GM12878 (cell line): ENCODE results near the gene SLC9A8. TPM values are rescaled to one million over a fixed set of nuclear protein-coding genes. Genes with fewer than 3 reads are reported as not detected.

Source experiments
- ATAC-seq: fragments of 200-7000 bp; cut with Tn5 transposase; 3 replicates; pipeline ENCODE4 v1.9.1; 2020; ENCODE audit warnings: mild to moderate bottlenecking, moderate library complexity
- BruUV-seq: library from RNA; stranded (reverse); fragments of 400-500 nt; replicated peaks from 2 replicates; lab custom pipeline; 2021; lab: Mats Ljungman, UMichigan
- CTCF ChIA-PET: fragments of 300-600 bp; sonication (Branson Sonifier 250); formaldehyde crosslinking; extraction: SDS; loops from one replicate; lab custom pipeline; 2021; ENCODE audit warnings: inconsistent platforms; lab: Yijun Ruan, JAX
- POLR2A ChIA-PET: fragments of 350-600 bp; formaldehyde crosslinking; extraction: SDS; loops from one replicate; lab custom pipeline; 2021; ENCODE audit warnings: inconsistent platforms; lab: Charles Lee
- RAD21 ChIA-PET: fragments of 300-600 bp; sonication (Branson Sonifier 250); formaldehyde crosslinking; loops from one replicate; lab custom pipeline; 2023; ENCODE audit warnings: antibody characterized with exemption; ENCODE audit not compliant: unreplicated experiment; lab: Charles Lee
- SMC1A ChIA-PET: fragments of 300-600 bp; sonication (Branson Sonifier 250); formaldehyde crosslinking; loops from one replicate; lab custom pipeline; 2023; ENCODE audit not compliant: unreplicated experiment, uncharacterized antibody; lab: Charles Lee
- DNase-seq: peaks from one replicate; pipeline ENCODE4 v3.0.0-alpha.2; 2011; ENCODE audit warnings: low read depth, low spot score
- FAIRE-seq: peaks from 3 replicates; lab custom pipeline; 2011; peaks lifted over from hg19 to GRCh38; lab: Jason Lieb, UNC
- H2AFZ ChIP-seq: 2 replicates; pipeline ENCODE4 v1.6.0; 2011; ENCODE audit warnings: low read depth, low read length, control low read depth; ENCODE audit not compliant: control insufficient read depth
- H3K27ac ChIP-seq: 2 replicates; pipeline ENCODE4 v1.5.1; 2011; ENCODE audit warnings: control low read depth; ENCODE audit not compliant: control insufficient read depth, insufficient read depth
- H3K27me3 ChIP-seq, 2 experiments: replicated peaks in 1 of 2; 2 replicates each; pipeline versions ENCODE4 v1.6.0 to v1.6.1; 2011; ENCODE audit warnings: low read length in 1 of 2; ENCODE audit not compliant: control insufficient read depth in 2 of 2, insufficient read depth in 2 of 2
- H3K36me3 ChIP-seq, 2 experiments: 2 replicates each; pipeline ENCODE4 v1.5.1; 2011; ENCODE audit warnings: low read length in 1 of 2; ENCODE audit not compliant: control insufficient read depth in 2 of 2, insufficient read depth in 2 of 2
- H3K4me1 ChIP-seq: 2 replicates; pipeline ENCODE4 v1.6.1; 2011; ENCODE audit warnings: mild to moderate bottlenecking, low read length, moderate library complexity, mixed read lengths; ENCODE audit not compliant: control insufficient read depth, insufficient read depth
- H3K4me2 ChIP-seq: 2 replicates; pipeline ENCODE4 v1.6.0; 2011; ENCODE audit warnings: control low read depth; ENCODE audit not compliant: control insufficient read depth, insufficient read depth
- H3K4me3 ChIP-seq: fragments of 200-600 bp; sonication (generic); 2 replicates; pipeline ENCODE4 v1.5.1; 2016
- H3K79me2 ChIP-seq: 2 replicates; pipeline ENCODE4 v1.6.0; 2011; ENCODE audit warnings: low read length; ENCODE audit not compliant: control insufficient read depth, insufficient read depth
- H3K9ac ChIP-seq: 2 replicates; pipeline ENCODE4 v1.8.0; 2011; ENCODE audit warnings: low read length, control low read depth, mixed read lengths; ENCODE audit not compliant: control insufficient read depth, insufficient read depth
- H3K9me3 ChIP-seq: replicated peaks from 3 replicates; pipeline ENCODE4 v1.5.1; 2011; ENCODE audit warnings: mild to moderate bottlenecking, low read length; ENCODE audit not compliant: control insufficient read depth, insufficient read depth
- H4K20me1 ChIP-seq: 2 replicates; pipeline ENCODE4 v1.6.0; 2011; ENCODE audit not compliant: control insufficient read depth, insufficient read depth
- BHLHE40 ChIP-seq, 2 experiments: fragments of 450-650 bp in 1 of 2; IDR thresholded peaks; 2 replicates each; pipeline ENCODE4 v1.6.1; 2011 to 2017; ENCODE audit warnings: low read depth in 2 of 2, borderline replicate concordance in 1 of 2, improper control_type of control experiment in 1 of 2, low read length in 1 of 2, mild to moderate bottlenecking in 1 of 2
- FOXK2 ChIP-seq: fragments of 450-650 bp; IDR thresholded peaks from 2 replicates; pipeline ENCODE4 v1.6.1; 2017; ENCODE audit warnings: mild to moderate bottlenecking, moderate library complexity
- HDAC6 ChIP-seq: fragments of 200-600 bp; sonication (generic); IDR thresholded peaks from one replicate; pipeline ENCODE4 v1.8.0; 2017; ENCODE audit warnings: antibody characterized with exemption; ENCODE audit not compliant: unreplicated experiment
- JUND ChIP-seq: IDR thresholded peaks from 2 replicates; pipeline ENCODE4 v1.6.1; 2012; ENCODE audit warnings: low read depth, mild to moderate bottlenecking, low read length, improper control_type of control experiment, moderate library complexity
- MYC ChIP-seq: IDR thresholded peaks from 2 replicates; pipeline ENCODE4 v1.6.1; 2011; ENCODE audit warnings: mild to moderate bottlenecking, low read length, moderate library complexity, inconsistent platforms; ENCODE audit not compliant: insufficient read depth, insufficient replicate concordance, insufficient read length, severe bottlenecking
- NFYA ChIP-seq: IDR thresholded peaks from 2 replicates; pipeline ENCODE4 v1.6.1; 2011; ENCODE audit warnings: low read depth, mild to moderate bottlenecking, low read length, improper control_type of control experiment, borderline replicate concordance
- SP1 ChIP-seq: IDR thresholded peaks from one replicate; pipeline ENCODE4 v1.6.1; 2011; ENCODE audit warnings: low read depth, low read length
- YBX1 ChIP-seq: fragments of 450-650 bp; IDR thresholded peaks from 2 replicates; pipeline ENCODE4 v1.6.1; 2016; ENCODE audit warnings: antibody characterized with exemption
- ZNF217 ChIP-seq: fragments of 450-650 bp; IDR thresholded peaks from 2 replicates; pipeline ENCODE4 v1.6.1; 2017; ENCODE audit warnings: antibody characterized with exemption, mild to moderate bottlenecking
- WGBS: methylation state at CpG from one replicate; pipeline ENCODE4 v1.1.6; 2016; ENCODE audit warnings: low lambda C conversion rate; ENCODE audit not compliant: insufficient replicate concordance, insufficient coverage; ENCODE audit errors: missing lambda C conversion rate; 5-methylcytosine and 5-hydroxymethylcytosine counted together
- in situ Hi-C: fragments of 300-500 bp; cut with MboI; formaldehyde crosslinking; loops from 9 replicates; pipeline ENCODE4 v1.14.3; 2018; ENCODE audit warnings: mixed read lengths
- intact Hi-C: fragments of 100-400 bp; cut with micrococcal nuclease; formaldehyde crosslinking; loops from one replicate; pipeline ENCODE4 v1.14.2; 2022; ENCODE audit not compliant: unreplicated experiment
- polyA plus RNA-seq, 11 experiments: library from polyadenylated mRNA; depleted of rRNA in 4 of 11; unstranded in 6 of 11; stranded (reverse) in 5 of 11; fragments of >200 nt; fragmentation: Nextera tagmentation in 4 of 11; fragmentation: Illumina TruSeq in 1 of 11; extraction: Ambion mirVana in 4 of 11; extraction: Trizol in 1 of 11; gene quantifications; 1 replicate in 1 of 11; 2 replicates in 10 of 11; pipeline versions ENCODE4 v1.2.1 to v1.2.3, GENCODE V29; 2011 to 2016; ENCODE audit warnings: inconsistent platforms in 2 of 11, missing spikeins in 2 of 11, low read depth in 1 of 11
- total RNA-seq, 4 experiments: library from RNA; depleted of rRNA in 3 of 4; stranded (reverse); fragments of >200 nt in 3 of 4; fragmentation: Illumina TruSeq in 1 of 4; extraction: Trizol in 1 of 4; gene quantifications; 2 replicates each; pipeline versions ENCODE4 v1.2.1 to v1.2.3, GENCODE V29; 2013 to 2021
- TF ChIP-seq, protein P1 (sequence below): IDR thresholded peaks from 2 replicates; pipeline ENCODE4 v1.6.1; 2012; ENCODE audit warnings: low read depth, low read length, improper control_type of control experiment
- TF ChIP-seq, protein P2 (sequence below): fragments of 450-650 bp; IDR thresholded peaks from 2 replicates; pipeline ENCODE4 v1.6.1; 2017; ENCODE audit warnings: mild to moderate bottlenecking, moderate library complexity
- TF ChIP-seq, protein P3 (sequence below): IDR thresholded peaks from 2 replicates; pipeline ENCODE4 v1.6.1; 2011; ENCODE audit warnings: borderline replicate concordance, low read depth, mild to moderate bottlenecking, moderate library complexity, low read length; ENCODE audit not compliant: insufficient read depth, poor library complexity, severe bottlenecking
- TF ChIP-seq, protein P4 (sequence below): fragments of 450-650 bp; IDR thresholded peaks from 2 replicates; pipeline ENCODE4 v1.6.1; 2018; ENCODE audit warnings: mild to moderate bottlenecking, low read depth, moderate library complexity; ENCODE audit not compliant: partially characterized antibody

Gene SLC9A8
- total and polyA plus RNA-seq, 10 of the 15 experiments (the other 5 are each of a cell fraction or from before 2014, with no cell fraction given), result 0.40 to 15.5 (median 6.5) TPM

DNA sequence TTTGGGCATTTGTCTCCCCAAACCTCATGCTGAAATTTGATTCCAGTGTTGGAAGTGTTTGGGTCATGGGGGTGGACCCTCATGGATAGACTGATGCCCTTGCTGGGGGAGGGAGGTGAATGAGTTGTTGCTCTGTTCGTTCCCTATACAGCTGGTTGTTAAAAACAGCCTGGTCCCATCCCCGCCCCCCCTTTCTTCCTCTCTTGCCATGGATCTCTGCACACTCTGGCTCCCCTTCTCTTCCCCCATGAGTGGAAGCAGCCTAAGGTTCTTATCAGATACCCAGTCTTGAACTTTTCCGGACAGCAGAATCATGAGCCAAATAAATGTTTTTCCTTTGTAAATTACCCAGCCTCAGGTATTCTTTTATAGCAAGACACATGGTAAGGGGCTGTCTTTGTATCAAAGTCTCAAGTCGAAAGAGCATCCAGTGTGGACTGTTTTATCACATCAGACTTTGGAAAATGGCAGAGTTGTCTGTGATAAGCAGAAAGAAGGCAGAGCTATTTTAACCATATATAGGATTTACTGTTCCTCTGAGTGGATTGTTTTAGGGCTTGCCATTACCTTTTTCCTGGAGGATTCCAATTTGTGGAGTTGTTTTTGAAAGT lies 31.2 kb downstream of the SLC9A8 start:
- FAIRE-seq (no peak), ATAC-seq (no peak), DNase-seq (no peak)
- WGBS, result 95% methylated on average over 4 of the region's 4 CpGs
- BruUV-seq, result no TSS peak
- RAD21 ChIA-PET, result interaction anchor here (0.6 to 7.7 kb wide), 7 partner anchors 22 to 302 kb away, joined by 3 to 110 read pairs (median 5); no protein-coding TSS in a partner anchor
- no peaks in the 10 kb centered on the region for H3K79me2 ChIP-seq
- no peak overlapping the region for H3K27ac ChIP-seq
- SMC1A ChIA-PET, result interaction anchor here (0.9 to 7.1 kb wide), 12 partner anchors 9 to 234 kb away, joined by 3 to 65 read pairs (median 4); partner anchors contain the start of gene SPATA2
- no peak overlapping the region for H3K9ac ChIP-seq
- POLR2A ChIA-PET, result no interaction called here
- CTCF ChIA-PET, result interaction anchor here (0.7 to 12.3 kb wide), 11 partner anchors 10 to 240 kb away, joined by 3 to 226 read pairs (median 3); no protein-coding TSS in a partner anchor
- peaks cover 6% of the 10 kb centered on the region; the same call in 2 of the 3 replicates for H3K9me3 ChIP-seq
- no peak overlapping the region for H2AFZ ChIP-seq
- peaks cover 4% of the 10 kb centered on the region; the same call in 1 of the 2 replicates for H3K4me1 ChIP-seq
- H3K36me3 ChIP-seq, result peaks cover 3 to 6% of the 10 kb centered on the region in 2 experiments; a peak in 3 of 4 replicates
- H3K4me2 ChIP-seq, result no peak overlapping the region
- no peaks in the 10 kb centered on the region for H4K20me1 ChIP-seq
- intact Hi-C loops, result no loop called here
- no peaks in the 10 kb centered on the region for H3K27me3 ChIP-seq
- in situ Hi-C loops, result no loop called here
- no peak overlapping the region for H3K4me3 ChIP-seq
- no peak for TF ChIP-seq NFYA
- no peak for TF ChIP-seq HDAC6
- TF ChIP-seq BHLHE40 (IDR thresholded peaks at IDR 0.05; ENCODE audit: borderline replicate concordance in 1 of 2, low read depth in 2 of 2, low read length in 1 of 2), result no peak
- TF ChIP-seq, protein P1, sequence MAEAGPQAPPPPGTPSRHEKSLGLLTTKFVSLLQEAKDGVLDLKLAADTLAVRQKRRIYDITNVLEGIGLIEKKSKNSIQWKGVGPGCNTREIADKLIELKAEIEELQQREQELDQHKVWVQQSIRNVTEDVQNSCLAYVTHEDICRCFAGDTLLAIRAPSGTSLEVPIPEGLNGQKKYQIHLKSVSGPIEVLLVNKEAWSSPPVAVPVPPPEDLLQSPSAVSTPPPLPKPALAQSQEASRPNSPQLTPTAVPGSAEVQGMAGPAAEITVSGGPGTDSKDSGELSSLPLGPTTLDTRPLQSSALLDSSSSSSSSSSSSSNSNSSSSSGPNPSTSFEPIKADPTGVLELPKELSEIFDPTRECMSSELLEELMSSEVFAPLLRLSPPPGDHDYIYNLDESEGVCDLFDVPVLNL, result no peak
- TF ChIP-seq, protein P2, sequence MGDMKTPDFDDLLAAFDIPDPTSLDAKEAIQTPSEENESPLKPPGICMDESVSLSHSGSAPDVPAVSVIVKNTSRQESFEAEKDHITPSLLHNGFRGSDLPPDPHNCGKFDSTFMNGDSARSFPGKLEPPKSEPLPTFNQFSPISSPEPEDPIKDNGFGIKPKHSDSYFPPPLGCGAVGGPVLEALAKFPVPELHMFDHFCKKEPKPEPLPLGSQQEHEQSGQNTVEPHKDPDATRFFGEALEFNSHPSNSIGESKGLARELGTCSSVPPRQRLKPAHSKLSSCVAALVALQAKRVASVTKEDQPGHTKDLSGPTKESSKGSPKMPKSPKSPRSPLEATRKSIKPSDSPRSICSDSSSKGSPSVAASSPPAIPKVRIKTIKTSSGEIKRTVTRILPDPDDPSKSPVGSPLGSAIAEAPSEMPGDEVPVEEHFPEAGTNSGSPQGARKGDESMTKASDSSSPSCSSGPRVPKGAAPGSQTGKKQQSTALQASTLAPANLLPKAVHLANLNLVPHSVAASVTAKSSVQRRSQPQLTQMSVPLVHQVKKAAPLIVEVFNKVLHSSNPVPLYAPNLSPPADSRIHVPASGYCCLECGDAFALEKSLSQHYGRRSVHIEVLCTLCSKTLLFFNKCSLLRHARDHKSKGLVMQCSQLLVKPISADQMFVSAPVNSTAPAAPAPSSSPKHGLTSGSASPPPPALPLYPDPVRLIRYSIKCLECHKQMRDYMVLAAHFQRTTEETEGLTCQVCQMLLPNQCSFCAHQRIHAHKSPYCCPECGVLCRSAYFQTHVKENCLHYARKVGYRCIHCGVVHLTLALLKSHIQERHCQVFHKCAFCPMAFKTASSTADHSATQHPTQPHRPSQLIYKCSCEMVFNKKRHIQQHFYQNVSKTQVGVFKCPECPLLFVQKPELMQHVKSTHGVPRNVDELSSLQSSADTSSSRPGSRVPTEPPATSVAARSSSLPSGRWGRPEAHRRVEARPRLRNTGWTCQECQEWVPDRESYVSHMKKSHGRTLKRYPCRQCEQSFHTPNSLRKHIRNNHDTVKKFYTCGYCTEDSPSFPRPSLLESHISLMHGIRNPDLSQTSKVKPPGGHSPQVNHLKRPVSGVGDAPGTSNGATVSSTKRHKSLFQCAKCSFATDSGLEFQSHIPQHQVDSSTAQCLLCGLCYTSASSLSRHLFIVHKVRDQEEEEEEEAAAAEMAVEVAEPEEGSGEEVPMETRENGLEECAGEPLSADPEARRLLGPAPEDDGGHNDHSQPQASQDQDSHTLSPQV, result no peak
- TF ChIP-seq SP1, result no peak
- TF ChIP-seq, protein P3, sequence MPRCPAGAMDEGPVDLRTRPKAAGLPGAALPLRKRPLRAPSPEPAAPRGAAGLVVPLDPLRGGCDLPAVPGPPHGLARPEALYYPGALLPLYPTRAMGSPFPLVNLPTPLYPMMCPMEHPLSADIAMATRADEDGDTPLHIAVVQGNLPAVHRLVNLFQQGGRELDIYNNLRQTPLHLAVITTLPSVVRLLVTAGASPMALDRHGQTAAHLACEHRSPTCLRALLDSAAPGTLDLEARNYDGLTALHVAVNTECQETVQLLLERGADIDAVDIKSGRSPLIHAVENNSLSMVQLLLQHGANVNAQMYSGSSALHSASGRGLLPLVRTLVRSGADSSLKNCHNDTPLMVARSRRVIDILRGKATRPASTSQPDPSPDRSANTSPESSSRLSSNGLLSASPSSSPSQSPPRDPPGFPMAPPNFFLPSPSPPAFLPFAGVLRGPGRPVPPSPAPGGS, result no peak
- no peak for TF ChIP-seq YBX1
- TF ChIP-seq, protein P4, sequence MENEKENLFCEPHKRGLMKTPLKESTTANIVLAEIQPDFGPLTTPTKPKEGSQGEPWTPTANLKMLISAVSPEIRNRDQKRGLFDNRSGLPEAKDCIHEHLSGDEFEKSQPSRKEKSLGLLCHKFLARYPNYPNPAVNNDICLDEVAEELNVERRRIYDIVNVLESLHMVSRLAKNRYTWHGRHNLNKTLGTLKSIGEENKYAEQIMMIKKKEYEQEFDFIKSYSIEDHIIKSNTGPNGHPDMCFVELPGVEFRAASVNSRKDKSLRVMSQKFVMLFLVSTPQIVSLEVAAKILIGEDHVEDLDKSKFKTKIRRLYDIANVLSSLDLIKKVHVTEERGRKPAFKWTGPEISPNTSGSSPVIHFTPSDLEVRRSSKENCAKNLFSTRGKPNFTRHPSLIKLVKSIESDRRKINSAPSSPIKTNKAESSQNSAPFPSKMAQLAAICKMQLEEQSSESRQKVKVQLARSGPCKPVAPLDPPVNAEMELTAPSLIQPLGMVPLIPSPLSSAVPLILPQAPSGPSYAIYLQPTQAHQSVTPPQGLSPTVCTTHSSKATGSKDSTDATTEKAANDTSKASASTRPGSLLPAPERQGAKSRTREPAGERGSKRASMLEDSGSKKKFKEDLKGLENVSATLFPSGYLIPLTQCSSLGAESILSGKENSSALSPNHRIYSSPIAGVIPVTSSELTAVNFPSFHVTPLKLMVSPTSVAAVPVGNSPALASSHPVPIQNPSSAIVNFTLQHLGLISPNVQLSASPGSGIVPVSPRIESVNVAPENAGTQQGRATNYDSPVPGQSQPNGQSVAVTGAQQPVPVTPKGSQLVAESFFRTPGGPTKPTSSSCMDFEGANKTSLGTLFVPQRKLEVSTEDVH, result no peak
- TF ChIP-seq FOXK2, result no peak
- TF ChIP-seq MYC, result no peak
- no peak for TF ChIP-seq JUND
- TF ChIP-seq ZNF217, result no peak
